ENCODE results near the gene LCN6. TPM values are rescaled to one million over a fixed set of nuclear protein-coding genes. Genes with fewer than 3 reads are reported as not detected.

The LCN6 gene
- total and polyA plus RNA-seq, 2 of the 13 experiments (the other 11 are each of a cell fraction or from before 2014, with no cell fraction given) = not detected

DNA sequence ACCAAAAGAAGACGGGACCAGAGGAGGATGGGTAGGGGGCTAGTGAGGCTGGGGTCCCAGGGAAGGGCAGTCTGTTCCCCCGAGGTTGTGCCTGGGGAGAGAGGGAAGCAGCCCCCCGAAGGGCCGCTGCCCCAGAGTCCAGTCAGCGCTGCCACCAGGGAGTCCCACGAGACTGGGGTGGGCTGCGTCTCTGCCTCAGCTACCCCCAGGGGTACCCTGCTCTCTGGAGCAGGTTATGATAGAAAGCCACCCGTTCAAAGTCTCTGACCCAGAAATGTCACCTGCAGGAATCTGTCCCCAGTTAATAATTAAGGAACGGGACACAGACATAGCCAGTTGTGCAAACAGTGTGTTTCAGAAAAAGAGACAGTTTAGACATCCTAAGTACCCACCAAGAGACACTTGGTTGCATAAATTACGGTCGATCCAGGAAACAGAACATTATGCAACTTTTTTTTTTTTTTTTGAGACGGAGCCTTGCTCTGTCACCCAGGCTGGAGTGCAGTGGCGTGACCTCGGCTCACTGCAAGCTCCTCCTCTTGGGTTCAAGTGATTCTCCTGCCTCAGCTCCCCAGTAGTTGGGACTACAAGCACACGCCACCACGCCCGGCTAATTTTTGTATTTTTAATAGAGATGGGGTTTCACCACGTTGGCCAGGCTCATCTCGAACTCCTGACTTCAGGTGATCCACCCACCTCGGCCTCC, 50.4 kb downstream of the LCN6 start (continued):
- no peak for TF ChIP-seq SETDB1 (CRISPR knock-in tag; IDR thresholded peaks at IDR 0.05; ENCODE audit: borderline replicate concordance)
- TF ChIP-seq, protein P1, sequence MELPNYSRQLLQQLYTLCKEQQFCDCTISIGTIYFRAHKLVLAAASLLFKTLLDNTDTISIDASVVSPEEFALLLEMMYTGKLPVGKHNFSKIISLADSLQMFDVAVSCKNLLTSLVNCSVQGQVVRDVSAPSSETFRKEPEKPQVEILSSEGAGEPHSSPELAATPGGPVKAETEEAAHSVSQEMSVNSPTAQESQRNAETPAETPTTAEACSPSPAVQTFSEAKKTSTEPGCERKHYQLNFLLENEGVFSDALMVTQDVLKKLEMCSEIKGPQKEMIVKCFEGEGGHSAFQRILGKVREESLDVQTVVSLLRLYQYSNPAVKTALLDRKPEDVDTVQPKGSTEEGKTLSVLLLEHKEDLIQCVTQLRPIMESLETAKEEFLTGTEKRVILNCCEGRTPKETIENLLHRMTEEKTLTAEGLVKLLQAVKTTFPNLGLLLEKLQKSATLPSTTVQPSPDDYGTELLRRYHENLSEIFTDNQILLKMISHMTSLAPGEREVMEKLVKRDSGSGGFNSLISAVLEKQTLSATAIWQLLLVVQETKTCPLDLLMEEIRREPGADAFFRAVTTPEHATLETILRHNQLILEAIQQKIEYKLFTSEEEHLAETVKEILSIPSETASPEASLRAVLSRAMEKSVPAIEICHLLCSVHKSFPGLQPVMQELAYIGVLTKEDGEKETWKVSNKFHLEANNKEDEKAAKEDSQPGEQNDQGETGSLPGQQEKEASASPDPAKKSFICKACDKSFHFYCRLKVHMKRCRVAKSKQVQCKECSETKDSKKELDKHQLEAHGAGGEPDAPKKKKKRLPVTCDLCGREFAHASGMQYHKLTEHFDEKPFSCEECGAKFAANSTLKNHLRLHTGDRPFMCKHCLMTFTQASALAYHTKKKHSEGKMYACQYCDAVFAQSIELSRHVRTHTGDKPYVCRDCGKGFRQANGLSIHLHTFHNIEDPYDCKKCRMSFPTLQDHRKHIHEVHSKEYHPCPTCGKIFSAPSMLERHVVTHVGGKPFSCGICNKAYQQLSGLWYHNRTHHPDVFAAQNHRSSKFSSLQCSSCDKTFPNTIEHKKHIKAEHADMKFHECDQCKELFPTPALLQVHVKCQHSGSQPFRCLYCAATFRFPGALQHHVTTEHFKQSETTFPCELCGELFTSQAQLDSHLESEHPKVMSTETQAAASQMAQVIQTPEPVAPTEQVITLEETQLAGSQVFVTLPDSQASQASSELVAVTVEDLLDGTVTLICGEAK (IDR thresholded peaks at IDR 0.05) = no peak
- TF ChIP-seq, protein P1 (CRISPR knock-in tag; IDR thresholded peaks at IDR 0.05) = no peak
- TF ChIP-seq KAT8 (CRISPR knock-in tag; IDR thresholded peaks at IDR 0.05) = 0 out of 2 replicates have a peak, but pooled peaks have one; percentile 55
- no peak for TF ChIP-seq ZNF773 (CRISPR knock-in tag; IDR thresholded peaks at IDR 0.05; ENCODE audit: borderline replicate concordance)
- no peak for TF ChIP-seq KLF13 (CRISPR knock-in tag; IDR thresholded peaks at IDR 0.05)
- TF ChIP-seq, protein P2, sequence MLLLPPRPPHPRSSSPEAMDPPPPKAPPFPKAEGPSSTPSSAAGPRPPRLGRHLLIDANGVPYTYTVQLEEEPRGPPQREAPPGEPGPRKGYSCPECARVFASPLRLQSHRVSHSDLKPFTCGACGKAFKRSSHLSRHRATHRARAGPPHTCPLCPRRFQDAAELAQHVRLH (CRISPR knock-in tag; IDR thresholded peaks at IDR 0.05; ENCODE audit: borderline replicate concordance, low read depth) = no peak
- TF ChIP-seq, protein P3, sequence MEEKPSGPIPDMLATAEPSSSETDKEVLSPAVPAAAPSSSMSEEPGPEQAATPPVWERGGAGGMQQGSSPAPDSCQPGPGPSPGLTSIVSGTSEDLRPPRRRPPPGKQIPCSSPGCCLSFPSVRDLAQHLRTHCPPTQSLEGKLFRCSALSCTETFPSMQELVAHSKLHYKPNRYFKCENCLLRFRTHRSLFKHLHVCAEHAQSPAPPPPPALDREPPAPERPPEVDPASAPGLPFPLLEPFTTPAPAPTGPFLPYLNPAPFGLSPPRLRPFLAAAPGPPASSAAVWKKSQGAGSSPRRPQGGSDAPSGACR (CRISPR knock-in tag; IDR thresholded peaks at IDR 0.05) = no peak
- TF ChIP-seq KMT2A (CRISPR knock-in tag; IDR thresholded peaks at IDR 0.05) = no peak
- TF ChIP-seq, protein P4, sequence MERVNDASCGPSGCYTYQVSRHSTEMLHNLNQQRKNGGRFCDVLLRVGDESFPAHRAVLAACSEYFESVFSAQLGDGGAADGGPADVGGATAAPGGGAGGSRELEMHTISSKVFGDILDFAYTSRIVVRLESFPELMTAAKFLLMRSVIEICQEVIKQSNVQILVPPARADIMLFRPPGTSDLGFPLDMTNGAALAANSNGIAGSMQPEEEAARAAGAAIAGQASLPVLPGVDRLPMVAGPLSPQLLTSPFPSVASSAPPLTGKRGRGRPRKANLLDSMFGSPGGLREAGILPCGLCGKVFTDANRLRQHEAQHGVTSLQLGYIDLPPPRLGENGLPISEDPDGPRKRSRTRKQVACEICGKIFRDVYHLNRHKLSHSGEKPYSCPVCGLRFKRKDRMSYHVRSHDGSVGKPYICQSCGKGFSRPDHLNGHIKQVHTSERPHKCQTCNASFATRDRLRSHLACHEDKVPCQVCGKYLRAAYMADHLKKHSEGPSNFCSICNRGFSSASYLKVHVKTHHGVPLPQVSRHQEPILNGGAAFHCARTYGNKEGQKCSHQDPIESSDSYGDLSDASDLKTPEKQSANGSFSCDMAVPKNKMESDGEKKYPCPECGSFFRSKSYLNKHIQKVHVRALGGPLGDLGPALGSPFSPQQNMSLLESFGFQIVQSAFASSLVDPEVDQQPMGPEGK (CRISPR knock-in tag; IDR thresholded peaks at IDR 0.05) = peak; percentile 72; the same call in 1 of the 2 replicates
- TF ChIP-seq, protein P5, sequence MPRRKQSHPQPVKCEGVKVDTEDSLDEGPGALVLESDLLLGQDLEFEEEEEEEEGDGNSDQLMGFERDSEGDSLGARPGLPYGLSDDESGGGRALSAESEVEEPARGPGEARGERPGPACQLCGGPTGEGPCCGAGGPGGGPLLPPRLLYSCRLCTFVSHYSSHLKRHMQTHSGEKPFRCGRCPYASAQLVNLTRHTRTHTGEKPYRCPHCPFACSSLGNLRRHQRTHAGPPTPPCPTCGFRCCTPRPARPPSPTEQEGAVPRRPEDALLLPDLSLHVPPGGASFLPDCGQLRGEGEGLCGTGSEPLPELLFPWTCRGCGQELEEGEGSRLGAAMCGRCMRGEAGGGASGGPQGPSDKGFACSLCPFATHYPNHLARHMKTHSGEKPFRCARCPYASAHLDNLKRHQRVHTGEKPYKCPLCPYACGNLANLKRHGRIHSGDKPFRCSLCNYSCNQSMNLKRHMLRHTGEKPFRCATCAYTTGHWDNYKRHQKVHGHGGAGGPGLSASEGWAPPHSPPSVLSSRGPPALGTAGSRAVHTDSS (CRISPR knock-in tag; conservative IDR thresholded peaks at IDR 0.05) = no peak
- no peak for TF ChIP-seq KLF9 (CRISPR knock-in tag; IDR thresholded peaks at IDR 0.05; ENCODE audit: low read depth)
- TF ChIP-seq, protein P6, sequence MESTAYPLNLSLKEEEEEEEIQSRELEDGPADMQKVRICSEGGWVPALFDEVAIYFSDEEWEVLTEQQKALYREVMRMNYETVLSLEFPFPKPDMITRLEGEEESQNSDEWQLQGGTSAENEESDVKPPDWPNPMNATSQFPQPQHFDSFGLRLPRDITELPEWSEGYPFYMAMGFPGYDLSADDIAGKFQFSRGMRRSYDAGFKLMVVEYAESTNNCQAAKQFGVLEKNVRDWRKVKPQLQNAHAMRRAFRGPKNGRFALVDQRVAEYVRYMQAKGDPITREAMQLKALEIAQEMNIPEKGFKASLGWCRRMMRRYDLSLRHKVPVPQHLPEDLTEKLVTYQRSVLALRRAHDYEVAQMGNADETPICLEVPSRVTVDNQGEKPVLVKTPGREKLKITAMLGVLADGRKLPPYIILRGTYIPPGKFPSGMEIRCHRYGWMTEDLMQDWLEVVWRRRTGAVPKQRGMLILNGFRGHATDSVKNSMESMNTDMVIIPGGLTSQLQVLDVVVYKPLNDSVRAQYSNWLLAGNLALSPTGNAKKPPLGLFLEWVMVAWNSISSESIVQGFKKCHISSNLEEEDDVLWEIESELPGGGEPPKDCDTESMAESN (CRISPR knock-in tag; conservative IDR thresholded peaks at IDR 0.05) = 0 out of 2 replicates have a peak, but pooled peaks have one; percentile 18
